CD14-positive monocyte (primary cell): ENCODE data around the gene PRR5. TPM values are rescaled to one million over a fixed set of nuclear protein-coding genes. Genes with fewer than 3 reads are reported as not detected.

Source experiments
- DNase-seq, 3 donors: peaks; one replicate each; pipeline ENCODE4 v3.0.0-alpha.2; 2011 to 2022
- H2AFZ ChIP-seq: 2 replicates; pipeline ENCODE4 v1.6.0; 2012; ENCODE audit warnings: mild to moderate bottlenecking, low read depth, low read length, inconsistent platforms; ENCODE audit not compliant: insufficient read depth, poor library complexity, severe bottlenecking
- H3K27ac ChIP-seq, 2 donors: 1 replicate in 1 of 2; 2 replicates in 1 of 2; pipeline ENCODE4 v1.5.1; 2012 to 2013; ENCODE audit warnings: low read length in 2 of 2, control low read depth in 1 of 2, inconsistent platforms in 1 of 2, low read depth in 1 of 2, mild to moderate bottlenecking in 1 of 2
- H3K27me3 ChIP-seq, 2 donors: one replicate each; pipeline versions ENCODE4 v1.6.0 to v1.6.1; 2011 to 2013; ENCODE audit warnings: low read length in 2 of 2; ENCODE audit not compliant: control insufficient read depth in 2 of 2, insufficient read depth in 2 of 2
- H3K36me3 ChIP-seq, 2 donors: replicated peaks in 1 of 2; 1 replicate in 1 of 2; 2 replicates in 1 of 2; pipeline versions ENCODE4 v1.5.1 to v1.6.1; 2012 to 2013; ENCODE audit warnings: low read length in 2 of 2, control low read depth in 1 of 2, inconsistent platforms in 1 of 2, mild to moderate bottlenecking in 1 of 2; ENCODE audit not compliant: insufficient read depth in 2 of 2, control insufficient read depth in 1 of 2
- H3K4me1 ChIP-seq, 2 donors: 1 replicate in 1 of 2; 2 replicates in 1 of 2; pipeline versions ENCODE4 v1.5.1 to v1.6.1; 2012 to 2013; ENCODE audit warnings: low read length in 2 of 2, control low read depth in 1 of 2, inconsistent platforms in 1 of 2, mild to moderate bottlenecking in 1 of 2, moderate library complexity in 1 of 2; ENCODE audit not compliant: insufficient read depth in 2 of 2, control insufficient read depth in 1 of 2
- H3K4me2 ChIP-seq: replicated peaks from 2 replicates; pipeline ENCODE3; 2012; ENCODE audit warnings: low read length, moderate library complexity, mild to moderate bottlenecking; ENCODE audit not compliant: poor library complexity, severe bottlenecking; ENCODE audit errors: extremely low read depth
- H3K4me3 ChIP-seq, 3 experiments: fragments of 200-600 bp in 1 of 3; sonication (generic) in 1 of 3; replicated peaks in 1 of 3; 1 replicate in 2 of 3; 2 replicates in 1 of 3; pipeline ENCODE4 v1.5.1; 2011 to 2013; ENCODE audit warnings: low read length in 3 of 3, mild to moderate bottlenecking in 3 of 3, control low read depth in 2 of 3, low read depth in 2 of 3, inconsistent platforms in 1 of 3, moderate library complexity in 1 of 3
- H3K79me2 ChIP-seq: 2 replicates; pipeline ENCODE4 v1.6.0; 2012; ENCODE audit warnings: mild to moderate bottlenecking, control low read depth, inconsistent platforms, low read length, moderate library complexity; ENCODE audit not compliant: insufficient read depth
- H3K9ac ChIP-seq: 2 replicates; pipeline ENCODE4 v1.6.0; 2017; ENCODE audit warnings: low read length, mild to moderate bottlenecking; ENCODE audit not compliant: insufficient read depth, poor library complexity, severe bottlenecking
- H3K9me3 ChIP-seq, 2 donors: replicated peaks in 1 of 2; 1 replicate in 1 of 2; 2 replicates in 1 of 2; pipeline versions ENCODE4 v1.5.1 to v1.6.1; 2012 to 2013; ENCODE audit warnings: low read length in 2 of 2, control low read depth in 1 of 2; ENCODE audit not compliant: control insufficient read depth in 1 of 2, insufficient read depth in 1 of 2
- H4K20me1 ChIP-seq: 2 replicates; pipeline ENCODE4 v1.6.0; 2012; ENCODE audit warnings: mild to moderate bottlenecking, low read length, control low read depth, moderate library complexity; ENCODE audit not compliant: insufficient read depth
- H3K27ac Mint-ChIP-seq, 7 donors: one replicate each; pipeline ENCODE4 v1.8.0; 2020; ENCODE audit warnings: mild to moderate bottlenecking in 7 of 7, mixed read lengths in 7 of 7, moderate library complexity in 6 of 7, inconsistent platforms in 2 of 7
- H3K27me3 Mint-ChIP-seq, 3 donors: one replicate each; pipeline ENCODE4 v1.8.0; 2021 to 2022; ENCODE audit warnings: low read depth in 3 of 3, mild to moderate bottlenecking in 3 of 3, mixed read lengths in 3 of 3, moderate library complexity in 3 of 3, inconsistent platforms in 1 of 3
- H3K36me3 Mint-ChIP-seq, 2 donors: one replicate each; pipeline ENCODE4 v1.8.0; 2020; ENCODE audit warnings: mixed read lengths in 2 of 2, inconsistent platforms in 1 of 2, mild to moderate bottlenecking in 1 of 2
- H3K4me1 Mint-ChIP-seq: one replicate; pipeline ENCODE4 v1.8.0; 2020; ENCODE audit warnings: mild to moderate bottlenecking, mixed read lengths
- H3K4me3 Mint-ChIP-seq, 2 donors: one replicate each; pipeline ENCODE4 v1.8.0; 2020; ENCODE audit warnings: mild to moderate bottlenecking in 2 of 2, mixed read lengths in 2 of 2, moderate library complexity in 1 of 2
- H3K9me3 Mint-ChIP-seq, 7 donors: one replicate each; pipeline ENCODE4 v1.8.0; 2020 to 2022; ENCODE audit warnings: mixed read lengths in 7 of 7, mild to moderate bottlenecking in 6 of 7, moderate library complexity in 6 of 7, inconsistent platforms in 2 of 7
- CTCF ChIP-seq: fragments of 200-600 bp; IDR thresholded peaks from one replicate; pipeline ENCODE4 v1.8.0; 2022; ENCODE audit warnings: antibody characterized with exemption, mild to moderate bottlenecking
- WGBS: methylation state at CpG from one replicate; pipeline ENCODE4 v1.1.5; 2013; ENCODE audit warnings: missing lambda C conversion rate; ENCODE audit not compliant: insufficient coverage; 5-methylcytosine and 5-hydroxymethylcytosine counted together
- intact Hi-C, 2 donors: fragments of 100-400 bp; cut with micrococcal nuclease; formaldehyde crosslinking; loops; one replicate each; pipeline versions ENCODE4 v1.15.0 to v1.15.1; 2023
- polyA plus RNA-seq, 3 donors: library from polyadenylated mRNA; depleted of rRNA in 1 of 3; unstranded in 2 of 3; stranded (reverse) in 1 of 3; fragments of 300-500 nt in 2 of 3; fragments of >200 nt in 1 of 3; fragmentation: Illumina TruSeq in 2 of 3; gene quantifications; 1 replicate in 2 of 3; 2 replicates in 1 of 3; pipeline ENCODE4 v1.2.3, GENCODE V29; 2012 to 2021

PRR5 gene
- polyA plus RNA-seq, 3 donors, result 0.66 to 1.5 (median 1.2) TPM

GRCh38 chr22:44680058-44680457 lies 21.9 kb upstream of the PRR5 start:
- Histone ChIP-seq H3K27ac (no peak overlapping the region), H3K9ac (no peak overlapping the region), H3K4me2 (no peak overlapping the region), H3K9me3 (peaks cover 0 to 12% of the 10 kb centered on the region in 2 donors), H4K20me1 (no peaks in the 10 kb centered on the region), H3K4me1 (peaks cover 20% of the 10 kb centered on the region in 2 donors), H3K4me3 (no peak overlapping the region), H3K27me3 (peaks cover 6 to 31% of the 10 kb centered on the region in 2 donors), H2AFZ (no peak overlapping the region), H3K36me3 (no peaks in the 10 kb centered on the region), H3K79me2 (no peaks in the 10 kb centered on the region)
- Mint-ChIP-seq H3K4me1 (peaks cover 31% of the 10 kb centered on the region), H3K27me3 (peaks cover 26 to 45% (median 39%) of the 10 kb centered on the region in 3 donors), H3K36me3 (no peaks in the 10 kb centered on the region), H3K27ac (peak overlapping the region in 2 of 7 donors; percentile 63 to 77), H3K4me3 (no peak overlapping the region), H3K9me3 (peaks cover 0 to 10% (median 2%) of the 10 kb centered on the region in 7 donors)
- TF ChIP-seq CTCF, result no peak
- intact Hi-C loops, result no loop called here
- no peak for DNase-seq
- 100% methylated on average over 2 of the region's 5 CpGs for WGBS

GRCh38 chr22:44680481-44680894 lies 21.5 kb upstream of the PRR5 start:
- H3K4me1 ChIP-seq, result peaks cover 24% of the 10 kb centered on the region in 2 donors
- peaks cover 0 to 9% (median 3%) of the 10 kb centered on the region in 7 donors for H3K9me3 Mint-ChIP-seq
- intact Hi-C loops, result no loop called here
- 68% methylated on average over 4 of the region's 7 CpGs for whole genome bisulfite sequencing
- H3K79me2 ChIP-seq, result no peaks in the 10 kb centered on the region
- no peak overlapping the region for H3K4me3 Mint-ChIP-seq
- H3K9ac ChIP-seq, result no peak overlapping the region
- no peak overlapping the region for H3K27ac ChIP-seq
- DNase-seq, result no peak
- no peak overlapping the region for H3K27ac Mint-ChIP-seq
- H3K27me3 ChIP-seq, result peaks cover 6 to 30% of the 10 kb centered on the region in 2 donors
- no peaks in the 10 kb centered on the region for H3K36me3 ChIP-seq
- H2AFZ ChIP-seq, result no peak overlapping the region
- no peak overlapping the region for H3K4me2 ChIP-seq
- H4K20me1 ChIP-seq, result no peaks in the 10 kb centered on the region
- H3K9me3 ChIP-seq, result peaks cover 0 to 12% of the 10 kb centered on the region in 2 donors
- TF ChIP-seq CTCF, result no peak
- no peak overlapping the region for H3K4me3 ChIP-seq
- peaks cover 36% of the 10 kb centered on the region for H3K4me1 Mint-ChIP-seq
- peaks cover 26 to 41% (median 39%) of the 10 kb centered on the region in 3 donors for H3K27me3 Mint-ChIP-seq
- H3K36me3 Mint-ChIP-seq, result no peaks in the 10 kb centered on the region
